DMS153 treated with DMSO at 0.1 percent for 48 hours (cell line): ENCODE results near the gene PPM1J.
"Not testable (repeated sequence)": the region's sequence is repeated elsewhere in the genome, so short reads cannot be mapped to it uniquely, and the experiment has no call there.

ENCODE experiments used
- DNase-seq: peaks from one replicate; lab custom pipeline; 2025; ENCODE audit not compliant: unreplicated experiment; lab: John Stamatoyannopoulos, UW

PPM1J gene

GRCh38 chr1:112721966-112722524 lies 6.9 kb upstream of the PPM1J start:
- no peak for DNase-seq

DNA sequence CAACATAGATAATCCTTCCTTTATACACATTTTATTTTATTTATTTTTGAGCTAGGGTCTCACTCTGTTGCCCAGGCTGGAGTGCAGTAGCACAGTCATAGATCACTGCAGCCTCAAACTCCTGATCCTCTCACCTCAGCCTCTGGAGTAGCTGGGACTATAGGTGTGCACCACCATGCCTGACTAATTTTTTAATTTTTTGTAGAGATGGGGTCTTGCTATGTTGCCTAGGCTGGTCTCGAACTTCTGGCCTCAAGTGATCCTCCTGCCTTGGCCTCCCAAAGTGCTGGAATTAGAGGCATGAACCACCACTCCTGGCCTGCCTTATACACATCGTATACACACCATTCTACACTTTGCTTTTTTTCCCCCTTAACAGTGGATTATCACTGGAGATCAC lies 6.2 kb upstream of the PPM1J start:
- DNase-seq = not testable (repeated sequence)

- no peak for DNase-seq
These were observed 5.7 kb upstream of the PPM1J start for GRCh38 chr1:112720800-112721199.

GRCh38 chr1:112719706-112720105 lies 4.6 kb upstream of the PPM1J start:
- no peak for DNase-seq

DNA sequence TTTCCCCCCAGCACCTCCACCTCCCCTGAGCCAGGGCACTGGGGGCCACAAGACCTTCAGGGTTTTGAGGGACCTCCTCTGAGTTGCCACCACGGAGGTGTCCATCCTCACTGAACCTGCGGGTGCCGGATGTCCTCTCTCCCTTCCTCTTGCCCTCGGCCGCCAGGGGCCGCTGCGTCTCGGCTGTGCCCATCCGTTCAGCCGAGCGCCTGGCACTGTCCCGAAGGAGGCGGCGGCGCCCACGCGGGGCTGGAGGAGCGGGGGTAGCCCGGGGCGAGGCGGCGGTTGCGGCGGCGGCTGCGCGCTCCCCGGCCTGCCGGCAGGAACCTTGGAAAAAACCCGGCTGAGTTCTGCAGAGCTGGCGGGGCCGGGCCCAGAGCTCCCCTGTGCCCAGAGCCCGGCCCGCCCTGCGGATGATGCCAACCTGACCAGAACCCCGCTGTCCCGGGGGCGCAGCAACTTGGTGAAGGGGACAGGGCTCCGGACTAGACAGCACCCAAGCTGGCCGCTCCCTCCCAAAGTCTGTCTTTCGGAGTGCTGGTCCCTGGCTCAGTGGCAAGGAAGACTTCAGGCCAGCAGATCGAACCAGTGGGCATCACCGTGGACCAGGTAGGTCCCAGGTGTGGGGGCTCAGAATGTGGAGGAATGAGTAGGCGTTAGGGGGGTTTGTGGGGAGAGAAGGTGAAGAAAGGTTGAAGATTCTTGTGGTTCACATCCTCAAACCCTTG lies 3.7 kb upstream of the PPM1J start:
- DNase-seq = no peak

DNA sequence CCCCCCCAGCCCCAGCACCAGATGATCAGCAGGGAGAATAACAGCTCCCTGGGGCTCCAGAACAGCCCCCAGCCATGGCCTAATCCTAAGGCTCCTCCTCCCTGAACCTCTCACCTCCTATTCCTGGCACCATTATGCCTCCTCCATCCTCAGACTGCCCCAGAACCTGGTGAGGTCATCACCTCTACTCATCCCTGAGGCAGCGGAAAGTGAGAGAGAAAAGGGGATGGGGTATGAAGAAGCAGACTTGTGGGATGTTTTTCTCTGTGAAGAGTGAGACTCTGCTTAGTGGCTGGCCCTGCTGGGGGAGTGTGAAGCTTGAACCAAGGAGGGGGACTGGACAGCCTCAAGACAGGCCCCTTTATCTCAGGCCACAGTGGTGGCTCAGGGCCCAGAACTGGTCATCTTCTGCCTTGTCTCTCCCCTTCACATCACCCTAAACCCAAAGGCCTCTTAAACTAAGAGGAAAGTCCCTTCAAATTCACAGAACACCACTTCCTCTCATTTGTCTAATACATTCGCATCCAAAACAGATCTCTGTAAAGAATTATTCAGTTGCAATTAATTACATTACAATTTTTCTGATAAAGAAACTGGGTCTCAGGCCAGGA lies 2.2 kb upstream of the PPM1J start:
- DNase-seq = no peak

GRCh38 chr1:112716133-112716720 lies 1.1 kb upstream of the PPM1J start:
- DNase-seq = peak; percentile 80

DNA sequence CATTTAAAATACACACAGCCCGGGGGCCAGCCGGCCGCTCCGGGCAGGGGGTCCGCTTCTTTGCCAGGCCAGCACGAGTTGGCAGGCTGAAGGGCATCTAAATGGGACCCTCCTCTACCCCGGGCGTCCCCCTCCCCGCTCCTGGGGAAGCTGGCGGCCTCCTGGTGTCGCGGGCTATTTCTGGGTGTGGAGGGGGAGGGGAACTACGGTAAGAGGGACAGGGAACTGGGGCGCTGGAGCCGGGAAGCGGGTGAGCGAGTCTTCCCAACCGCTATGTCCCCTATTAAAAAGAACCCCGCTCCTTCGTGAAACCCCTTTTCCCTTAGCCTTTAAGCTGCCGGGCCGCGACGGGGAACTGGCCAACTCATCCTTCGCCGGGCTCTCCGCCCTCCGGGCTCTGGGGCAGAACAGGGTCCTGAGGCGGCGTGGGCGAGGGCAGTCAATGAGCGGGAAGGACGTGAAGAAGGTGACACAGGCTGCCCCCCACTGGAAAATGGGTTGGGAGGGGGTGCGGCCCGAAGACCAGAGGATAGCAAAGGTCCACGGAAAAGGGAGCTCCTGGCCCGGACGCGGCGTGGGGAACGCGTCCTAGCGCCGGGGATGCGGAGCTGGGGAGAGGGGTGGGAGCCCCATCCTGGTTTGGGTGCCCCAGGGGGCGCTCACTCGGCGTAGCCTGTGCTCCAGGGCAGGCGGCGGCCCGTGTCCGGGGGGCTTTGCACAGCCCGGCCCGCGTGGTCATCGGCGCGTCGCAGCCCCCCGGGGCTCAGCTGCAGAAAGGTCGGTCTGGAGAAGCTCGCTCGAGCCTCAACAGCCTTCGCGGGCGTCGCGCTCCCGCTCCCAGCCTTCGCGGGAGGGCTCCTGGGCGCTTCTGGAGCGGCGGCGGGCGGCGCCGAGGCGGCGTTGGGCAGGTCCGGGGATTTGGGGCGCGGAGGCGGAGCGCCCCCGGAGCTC lies 544 bp downstream of the PPM1J start:
- no peak for DNase-seq

DNA sequence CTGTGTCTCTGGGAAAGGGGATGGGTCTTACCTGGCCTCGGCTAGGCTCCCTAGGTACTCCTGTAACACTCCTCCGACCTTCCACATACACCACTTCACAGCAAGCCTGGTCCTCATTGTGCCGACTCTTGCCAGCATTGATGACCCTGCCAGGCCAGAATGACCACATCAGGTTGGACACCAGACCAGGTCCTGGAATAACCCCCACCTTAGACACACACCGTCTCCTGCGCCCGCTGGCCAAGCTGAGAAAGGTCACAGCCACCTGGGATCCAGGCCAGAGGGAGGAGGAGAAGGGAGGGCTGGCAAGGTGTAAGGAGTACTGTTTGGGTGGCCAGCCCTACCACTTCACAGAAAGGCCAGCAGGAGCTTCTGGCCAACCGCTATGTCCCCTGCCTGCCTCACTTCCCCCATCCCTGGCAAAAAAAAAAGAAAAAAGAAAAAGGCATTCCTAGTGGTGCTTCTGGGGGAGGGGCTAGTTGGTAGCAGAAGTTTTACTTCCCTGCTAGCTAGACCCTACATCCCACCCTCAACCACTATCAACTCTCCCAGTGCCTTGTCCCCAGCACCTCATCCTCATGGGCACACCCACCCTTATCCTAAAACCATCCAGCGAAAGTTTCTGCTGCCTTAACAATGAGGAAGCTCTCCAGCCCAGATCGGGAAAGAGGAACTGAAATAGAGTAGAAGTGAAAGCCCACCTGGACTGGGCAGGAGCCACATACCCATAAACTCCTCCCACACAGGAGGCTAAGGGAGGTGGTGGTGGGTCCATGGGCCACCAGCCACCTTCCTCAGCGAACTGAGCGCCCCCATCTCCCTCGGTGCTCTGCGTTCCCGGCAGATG lies 1.4 kb downstream of the PPM1J start:
- DNase-seq = no peak

GRCh38 chr1:112712701-112713128 lies 2.4 kb downstream of the PPM1J start:
- DNase-seq = no peak

GRCh38 chr1:112712191-112712590 lies 2.9 kb downstream of the PPM1J start:
- no peak for DNase-seq

- DNase-seq = no peak
These were observed 3.5 kb downstream of the PPM1J start for GRCh38 chr1:112711670-112712069.

DNA sequence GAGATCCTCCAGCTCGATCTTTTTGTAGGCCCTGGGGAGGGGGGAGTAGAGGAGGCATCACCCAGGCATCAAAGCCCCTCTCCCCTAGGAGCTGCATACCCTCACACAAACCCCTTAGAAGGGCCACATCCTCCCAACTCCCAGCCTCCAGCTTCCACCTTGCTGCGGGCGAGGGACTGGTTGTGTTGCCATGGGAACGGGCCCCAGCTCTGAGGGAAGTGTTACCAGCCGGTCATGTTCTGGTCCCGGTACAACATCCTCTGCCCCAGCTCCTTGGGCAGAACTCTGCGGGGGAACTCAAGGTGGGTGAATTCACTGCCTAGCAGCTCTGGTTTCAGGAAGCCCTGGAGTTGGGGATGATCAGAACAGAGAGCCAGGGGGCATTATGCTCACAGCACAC lies 4.1 kb downstream of the PPM1J start:
- no peak for DNase-seq

DNA sequence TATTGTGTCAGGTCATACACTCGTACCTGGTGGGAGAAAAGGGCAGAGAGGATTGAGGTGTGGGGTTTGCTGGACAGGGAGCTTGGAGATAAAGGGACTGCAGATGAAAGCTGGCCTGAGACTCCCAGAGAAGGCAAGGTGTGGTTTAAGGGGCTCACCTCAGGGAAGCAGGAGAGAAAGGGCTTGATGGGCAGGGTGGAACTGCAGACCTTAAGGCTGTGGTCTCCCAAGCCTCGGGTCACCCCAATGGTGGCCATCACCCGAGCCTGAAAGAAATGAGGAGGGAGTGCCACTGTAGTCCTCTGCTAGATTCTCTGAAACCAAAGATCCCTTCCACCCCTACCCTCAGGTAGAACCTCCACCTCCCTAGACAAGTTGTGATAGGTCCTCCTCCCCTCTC lies 4.5 kb downstream of the PPM1J start:
- DNase-seq = no peak

GRCh38 chr1:112710159-112710558 lies 5.0 kb downstream of the PPM1J start:
- DNase-seq = no peak

DNA sequence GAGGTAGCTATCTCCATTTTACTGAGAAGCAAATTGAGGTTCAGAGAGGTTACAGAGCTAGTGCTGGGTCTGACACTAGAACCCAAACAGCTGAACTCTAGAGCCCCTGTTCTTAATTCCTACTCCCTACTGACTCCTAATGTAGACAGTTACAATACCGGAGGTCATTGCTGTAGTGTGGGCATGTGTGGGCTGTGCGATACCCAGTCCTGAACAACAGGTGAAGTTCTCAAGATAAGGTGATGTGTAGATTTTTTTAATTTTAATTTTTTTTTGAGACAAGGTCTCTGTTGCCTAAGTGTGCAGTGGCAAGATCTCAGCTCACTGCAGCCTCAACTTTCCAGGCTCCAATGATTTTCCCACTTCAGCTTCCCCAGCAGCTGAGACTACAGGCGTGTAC lies 6.6 kb downstream of the PPM1J start:
- no peak for DNase-seq

- DNase-seq = no peak
These were observed 7.1 kb downstream of the PPM1J start for GRCh38 chr1:112708002-112708448.

DNA sequence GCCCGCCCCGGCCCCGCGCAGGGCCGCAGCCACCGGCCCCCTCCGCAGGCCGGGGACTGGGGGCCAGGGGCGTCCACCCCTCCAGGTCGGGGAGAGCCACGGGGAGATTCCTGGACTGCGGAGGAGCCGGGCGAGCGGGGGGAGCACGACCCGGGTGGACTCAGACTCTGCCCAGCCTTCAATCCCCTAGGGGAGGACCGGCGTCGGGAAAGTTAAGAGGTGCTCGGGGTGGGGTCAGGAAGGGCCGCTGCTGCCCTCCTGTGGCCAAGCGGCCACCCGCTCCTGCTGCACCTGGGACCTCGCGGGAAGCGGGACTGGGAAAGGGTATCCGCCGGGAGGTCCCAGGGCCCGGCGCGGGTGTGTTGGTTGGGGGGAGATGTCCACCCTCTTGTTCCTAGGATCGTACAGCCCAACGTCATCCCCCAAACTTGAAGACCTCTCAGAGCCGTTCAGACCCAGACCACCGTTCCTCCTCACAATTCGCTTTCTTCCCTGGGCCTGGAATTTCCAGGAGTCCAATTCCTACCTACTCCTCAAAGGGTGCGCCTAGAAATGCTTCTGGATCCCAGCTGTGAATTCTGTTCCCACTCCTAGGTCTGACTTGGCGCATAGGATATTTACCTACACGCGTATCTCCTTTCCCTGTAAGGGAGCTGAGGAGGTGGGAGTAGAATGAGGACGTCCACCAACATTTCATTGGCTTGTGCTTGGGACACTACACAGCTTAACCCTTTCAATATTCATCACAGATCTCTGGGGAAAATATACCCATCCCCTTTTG lies 7.7 kb downstream of the PPM1J start:
- peak; percentile 73 for DNase-seq

GRCh38 chr1:112706505-112707220 lies 8.5 kb downstream of the PPM1J start, which contains the start of gene RHOC:
Gene RHOC, minus strand, starts transcription at chr1:112707127. Its CDS starts 3,328 bp downstream, at chr1:112703799.
- no peak for DNase-seq
